Adrenal gland (tissue), 12 donors: ENCODE results near the gene F2RL1. TPM values are rescaled to one million over a fixed set of nuclear protein-coding genes. Genes with fewer than 3 reads are reported as not detected.

Experiments used
- DNase-seq, 7 donors: peaks; one replicate each; pipeline ENCODE4 v3.0.0-alpha.2; 2019 to 2020
- H3K27ac ChIP-seq, 5 donors: fragments of 200-600 bp; sonication (generic) in 4 of 5; 1 replicate in 3 of 5; 2 replicates in 2 of 5; pipeline versions ENCODE4 v1.5.1 to v1.8.0; 2016 to 2020; ENCODE audit warnings: mild to moderate bottlenecking in 1 of 5
- H3K27me3 ChIP-seq: fragments of 200-600 bp; 2 replicates; pipeline ENCODE4 v1.8.0; 2021
- H3K36me3 ChIP-seq, 2 donors: fragments of 200-600 bp; replicated peaks in 1 of 2; 1 replicate in 1 of 2; 2 replicates in 1 of 2; pipeline versions ENCODE4 v1.5.1 to v1.8.0; 2018 to 2022
- H3K4me1 ChIP-seq, 2 donors: fragments of 200-600 bp; replicated peaks in 1 of 2; 1 replicate in 1 of 2; 2 replicates in 1 of 2; pipeline versions ENCODE4 v1.5.1 to v1.8.0; 2018 to 2021
- H3K4me3 ChIP-seq, 4 donors: fragments of 200-600 bp; sonication (generic) in 3 of 4; one replicate each; pipeline ENCODE4 v1.5.1; 2016 to 2018
- H3K9me3 ChIP-seq, 3 donors: fragments of 200-600 bp; sonication (generic) in 1 of 3; replicated peaks in 1 of 3; 1 replicate in 2 of 3; 2 replicates in 1 of 3; pipeline versions ENCODE4 v1.5.1 to v1.8.0; 2016 to 2021
- POLR2A ChIP-seq, 2 donors: fragments of 450-650 bp; IDR thresholded peaks; one replicate each; pipeline ENCODE4 v1.6.1; 2017; ENCODE audit warnings: antibody characterized with exemption in 2 of 2, mild to moderate bottlenecking in 2 of 2, moderate library complexity in 1 of 2
- WGBS, 4 donors: extraction: QIAGEN DNeasy Blood & Tissue Kit in 2 of 4; methylation state at CpG; one replicate each; pipeline versions ENCODE4 v1.1.5 to v1.1.7; 2013 to 2017; 5-methylcytosine and 5-hydroxymethylcytosine counted together
- intact Hi-C, 2 donors: fragments of 100-400 bp; cut with DNase I; formaldehyde crosslinking; loops; one replicate each; pipeline versions ENCODE4 v1.14.1 to v1.15.0; 2022 to 2023
- polyA plus RNA-seq, 3 donors: library from polyadenylated mRNA; stranded (reverse); fragments of 200-250 nt in 2 of 3; fragments of 350-450 nt in 1 of 3; fragmentation: Illumina TruSeq in 1 of 3; extraction: RNeasy Lipid Tissue Mini Kit (QIAGEN cat#74804) in 1 of 3; gene quantifications; one replicate each; pipeline ENCODE4 v1.2.3, GENCODE V29; 2013 to 2014
- total RNA-seq, 9 donors: library from RNA; depleted of rRNA in 4 of 9; stranded (reverse); fragments of >200 nt in 4 of 9; fragments of 120-200 nt in 1 of 9; fragmentation: NEBNext Ultra II Directional in 1 of 9; extraction: Animal tissue kit (Norgen Biotek cat#: 25700) in 1 of 9; gene quantifications; one replicate each; pipeline versions ENCODE4 v1.1.0 to v1.2.4, GENCODE V29; 2013 to 2023
- TF ChIP-seq, protein P1 (sequence below), 6 experiments: fragments of 450-650 bp in 4 of 6; fragments of 200-600 bp in 2 of 6; sonication (generic) in 1 of 6; IDR thresholded peaks; 1 replicate in 5 of 6; 2 replicates in 1 of 6; pipeline versions ENCODE4 v1.5.1 to v1.8.0; 2016 to 2021; ENCODE audit warnings: antibody characterized with exemption in 6 of 6, mild to moderate bottlenecking in 2 of 6, moderate library complexity in 1 of 6
- donor health status: healthy with polysubstance abuse.
- donor health status: Bipolar disorder and iron deficiency.
- donor health status: DM: yes; HTN: yes; CAD: no.
- donor health status: DM: no; HTN: no; CAD: no.
- donor health status: DM: no; HTN: no; CAD: no.
- donor health status: DM: yes; HTN: yes; CAD: no.

Gene F2RL1
- total and polyA plus RNA-seq, 12 donors, result 0.35 to 4.0 (median 1.2) TPM

DNA sequence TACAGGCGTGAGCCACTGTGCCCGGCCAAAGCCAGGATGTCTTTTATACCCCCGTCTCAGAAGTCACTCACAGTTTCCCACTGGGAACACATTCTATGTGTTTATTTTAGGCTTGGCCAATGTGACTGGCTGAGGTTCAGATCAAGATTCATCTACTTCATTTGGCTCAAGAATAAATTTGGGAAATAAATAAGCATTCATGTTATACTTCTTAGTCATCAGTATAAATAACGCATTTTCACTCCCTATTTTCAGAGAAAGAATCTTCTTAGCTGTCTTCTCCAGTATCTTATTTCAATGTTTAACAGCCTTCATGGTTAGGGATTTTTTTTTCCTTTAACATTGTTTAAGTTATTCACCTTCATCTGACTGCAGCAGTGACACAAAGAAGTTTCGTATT is 42.8 kb downstream of the F2RL1 start:
- Histone ChIP-seq H3K9me3 (no peaks in the 10 kb centered on the region), H3K4me1 (no peaks in the 10 kb centered on the region), H3K27ac (no peak overlapping the region), H3K27me3 (no peaks in the 10 kb centered on the region), H3K36me3 (no peaks in the 10 kb centered on the region), H3K4me3 (no peak overlapping the region)
- TF ChIP-seq, protein P1, sequence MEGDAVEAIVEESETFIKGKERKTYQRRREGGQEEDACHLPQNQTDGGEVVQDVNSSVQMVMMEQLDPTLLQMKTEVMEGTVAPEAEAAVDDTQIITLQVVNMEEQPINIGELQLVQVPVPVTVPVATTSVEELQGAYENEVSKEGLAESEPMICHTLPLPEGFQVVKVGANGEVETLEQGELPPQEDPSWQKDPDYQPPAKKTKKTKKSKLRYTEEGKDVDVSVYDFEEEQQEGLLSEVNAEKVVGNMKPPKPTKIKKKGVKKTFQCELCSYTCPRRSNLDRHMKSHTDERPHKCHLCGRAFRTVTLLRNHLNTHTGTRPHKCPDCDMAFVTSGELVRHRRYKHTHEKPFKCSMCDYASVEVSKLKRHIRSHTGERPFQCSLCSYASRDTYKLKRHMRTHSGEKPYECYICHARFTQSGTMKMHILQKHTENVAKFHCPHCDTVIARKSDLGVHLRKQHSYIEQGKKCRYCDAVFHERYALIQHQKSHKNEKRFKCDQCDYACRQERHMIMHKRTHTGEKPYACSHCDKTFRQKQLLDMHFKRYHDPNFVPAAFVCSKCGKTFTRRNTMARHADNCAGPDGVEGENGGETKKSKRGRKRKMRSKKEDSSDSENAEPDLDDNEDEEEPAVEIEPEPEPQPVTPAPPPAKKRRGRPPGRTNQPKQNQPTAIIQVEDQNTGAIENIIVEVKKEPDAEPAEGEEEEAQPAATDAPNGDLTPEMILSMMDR (IDR thresholded peaks at IDR 0.05), result no peak
- no peak for TF ChIP-seq POLR2A (IDR thresholded peaks at IDR 0.05)
- intact Hi-C loops, result no loop called here
- 80 to 88% (median 85%) methylated on average over 5 of the region's 5 CpGs for WGBS, 4 donors
- DNase-seq, result no peak

- Histone ChIP-seq H3K27ac (no peak overlapping the region), H3K27me3 (no peaks in the 10 kb centered on the region), H3K4me1 (no peaks in the 10 kb centered on the region), H3K4me3 (no peak overlapping the region), H3K36me3 (no peaks in the 10 kb centered on the region), H3K9me3 (no peaks in the 10 kb centered on the region)
- DNase-seq, result no peak
- 29 to 54% (median 46%) methylated on average over 1 of the region's 1 CpG for WGBS, 4 donors
- intact Hi-C loops, result no loop called here
- TF ChIP-seq, protein P1 (IDR thresholded peaks at IDR 0.05), result no peak
- TF ChIP-seq POLR2A (IDR thresholded peaks at IDR 0.05), result no peak
Observed at GRCh38 chr5:76863001-76863400, 44.2 kb downstream of the F2RL1 start.

DNA sequence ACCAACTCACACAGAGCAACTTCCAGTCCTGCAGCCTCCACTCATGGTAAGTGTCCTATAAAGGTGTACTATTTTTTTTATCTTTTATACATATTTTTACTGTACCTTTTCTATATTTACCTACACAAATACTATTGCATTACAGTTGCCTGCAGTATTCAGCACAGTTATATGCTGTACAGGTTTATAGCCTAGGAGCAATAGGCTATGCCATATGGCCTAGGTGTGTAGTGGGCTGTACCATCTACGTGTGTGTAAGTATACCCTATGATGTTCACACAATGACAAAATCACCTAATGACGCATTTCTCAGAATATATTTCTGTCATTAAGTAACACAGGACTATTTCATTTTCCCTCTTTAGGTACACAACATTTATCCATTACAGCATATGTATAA is 47.7 kb downstream of the F2RL1 start:
- intact Hi-C loops, result loop anchor here (2.0 to 5.0 kb wide), 2 partner anchors 150 to 151 kb away; no protein-coding TSS in a partner anchor

DNA sequence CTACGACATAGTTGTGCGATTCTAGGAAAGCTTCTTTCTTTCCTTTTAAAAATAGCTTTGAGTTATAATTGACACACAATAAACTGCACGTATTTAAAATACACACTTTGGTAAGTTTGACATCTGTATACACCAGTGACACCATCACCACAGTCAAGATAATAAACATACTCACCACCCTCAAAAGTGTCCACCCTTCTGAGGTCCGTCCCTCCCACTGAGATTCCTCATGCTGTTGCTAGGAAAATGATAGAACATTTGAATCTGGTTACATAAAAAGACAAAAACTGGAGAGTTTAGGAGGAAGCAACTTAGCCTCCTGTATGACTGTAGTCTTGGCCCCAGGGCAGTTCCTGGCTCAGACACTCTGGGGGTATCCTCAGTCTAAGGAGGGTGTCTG is 48.2 kb downstream of the F2RL1 start:
- H3K27ac ChIP-seq, result no peak overlapping the region
- H3K4me3 ChIP-seq, result no peak overlapping the region
- no peak for DNase-seq
- H3K4me1 ChIP-seq, result no peaks in the 10 kb centered on the region
- 70 to 82% (median 75%) methylated on average over 4 of the region's 4 CpGs for WGBS, 4 donors
- no peaks in the 10 kb centered on the region for H3K9me3 ChIP-seq
- TF ChIP-seq POLR2A (IDR thresholded peaks at IDR 0.05), result no peak
- TF ChIP-seq, protein P1 (IDR thresholded peaks at IDR 0.05), result no peak
- H3K27me3 ChIP-seq, result no peaks in the 10 kb centered on the region
- no peaks in the 10 kb centered on the region for H3K36me3 ChIP-seq
- intact Hi-C loops, result loop anchor here (2.0 to 5.0 kb wide), 2 partner anchors 150 kb away; no protein-coding TSS in a partner anchor

More for the DNA sequence above, 47.7 kb downstream of the F2RL1 start:
- Histone ChIP-seq H3K27ac (no peak overlapping the region), H3K4me3 (no peak overlapping the region), H3K36me3 (no peaks in the 10 kb centered on the region), H3K9me3 (no peaks in the 10 kb centered on the region), H3K4me1 (no peaks in the 10 kb centered on the region), H3K27me3 (no peaks in the 10 kb centered on the region)
- TF ChIP-seq, protein P1 (IDR thresholded peaks at IDR 0.05), result no peak
- TF ChIP-seq POLR2A (IDR thresholded peaks at IDR 0.05), result no peak
- WGBS, 4 donors, result 72 to 81% (median 79%) methylated on average over 2 of the region's 2 CpGs
- DNase-seq, result no peak
